K562 (cell line): ENCODE results near the gene FBXL13. TPM values are rescaled to one million over a fixed set of nuclear protein-coding genes. Genes with fewer than 3 reads are reported as not detected.

Experiments
- ATAC-seq: fragments of 200-7000 bp; cut with Tn5 transposase; 3 replicates; pipeline ENCODE4 v1.9.1; 2020; ENCODE audit warnings: moderate library complexity
- BruUV-seq: library from RNA; stranded (reverse); fragments of 400-500 nt; replicated peaks from 2 replicates; lab custom pipeline; 2021; lab: Mats Ljungman, UMichigan
- CTCF ChIA-PET: fragments of 300-600 bp; formaldehyde crosslinking; extraction: SDS; loops from one replicate; lab custom pipeline; 2021; ENCODE audit warnings: low intra/inter-chr PET ratio; lab: Yijun Ruan, JAX
- POLR2A ChIA-PET: fragments of 300-600, 350-650 bp; sonication (Branson Sonifier 250); formaldehyde crosslinking; extraction: SDS; loops from one replicate; lab custom pipeline; 2021; ENCODE audit warnings: antibody characterized with exemption, inconsistent platforms; lab: Yijun Ruan, JAX
- DNase-seq, 4 experiments: peaks; one replicate each; pipeline versions ENCODE4 v3.0.0 to v3.0.0-alpha.2; 2011 to 2018; ENCODE audit warnings: low spot score in 3 of 4, mixed read lengths in 3 of 4; ENCODE audit errors: extremely low read depth in 1 of 4
- FAIRE-seq: peaks from 2 replicates; lab custom pipeline; 2011; peaks lifted over from hg19 to GRCh38; lab: Jason Lieb, UNC
- H2AFZ ChIP-seq: 2 replicates; pipeline ENCODE4 v1.6.0; 2011; ENCODE audit warnings: low read depth, low read length, control low read depth, inconsistent platforms
- H3K27ac ChIP-seq: fragments of 200-600 bp; 3 replicates; pipeline ENCODE4 v1.8.0; 2011; ENCODE audit warnings: low read depth, mild to moderate bottlenecking, control low read depth, inconsistent platforms, low read length, moderate library complexity, mixed read lengths; ENCODE audit errors: extremely low read depth
- H3K27me3 ChIP-seq, 2 experiments: fragments of 300-600 bp in 1 of 2; 2 replicates in 1 of 2; 3 replicates in 1 of 2; pipeline versions ENCODE4 v1.6.0 to v1.8.0; 2011; ENCODE audit warnings: inconsistent platforms in 2 of 2, low read length in 2 of 2, mild to moderate bottlenecking in 1 of 2, mixed read lengths in 1 of 2, moderate library complexity in 1 of 2; ENCODE audit not compliant: control insufficient read depth in 2 of 2, insufficient read depth in 2 of 2
- H3K36me3 ChIP-seq: fragments of 300-600 bp; 3 replicates; pipeline ENCODE4 v1.8.0; 2011; ENCODE audit warnings: mild to moderate bottlenecking, low read length, inconsistent platforms; ENCODE audit not compliant: control insufficient read depth, insufficient read depth
- H3K4me1 ChIP-seq, 2 experiments: fragments of 200-600 bp in 1 of 2; replicated peaks in 1 of 2; 2 replicates in 1 of 2; 3 replicates in 1 of 2; pipeline versions ENCODE4 v1.5.1 to v1.8.0; 2011; ENCODE audit warnings: inconsistent platforms in 2 of 2, low read length in 2 of 2, mild to moderate bottlenecking in 1 of 2, mixed read lengths in 1 of 2, moderate library complexity in 1 of 2; ENCODE audit not compliant: control insufficient read depth in 2 of 2, insufficient read depth in 2 of 2
- H3K4me2 ChIP-seq: 2 replicates; pipeline ENCODE4 v1.6.1; 2011; ENCODE audit warnings: low read length, control low read depth, inconsistent platforms, mixed read lengths; ENCODE audit not compliant: insufficient read depth
- H3K4me3 ChIP-seq: fragments of 200-600 bp; sonication (generic), shearing (Covaris generic); 2 replicates; pipeline ENCODE4 v1.5.1; 2016; ENCODE audit warnings: control low read depth, inconsistent platforms
- H3K79me2 ChIP-seq: fragments of 200-600 bp; 3 replicates; pipeline ENCODE4 v1.8.0; 2011; ENCODE audit warnings: low read length, inconsistent platforms; ENCODE audit not compliant: control insufficient read depth, insufficient read depth
- H3K9ac ChIP-seq, 2 experiments: 2 replicates each; pipeline versions ENCODE4 v1.6.0 to v1.6.1; 2011; ENCODE audit warnings: low read depth in 2 of 2, low read length in 2 of 2, control low read depth in 1 of 2, inconsistent platforms in 1 of 2, mild to moderate bottlenecking in 1 of 2, mixed read lengths in 1 of 2; ENCODE audit not compliant: insufficient read depth in 1 of 2
- H3K9me1 ChIP-seq: one replicate; pipeline ENCODE4 v1.6.0; 2011; ENCODE audit warnings: inconsistent platforms, mild to moderate bottlenecking, low read length, moderate library complexity; ENCODE audit not compliant: control insufficient read depth, insufficient read depth
- H3K9me3 ChIP-seq: replicated peaks from 2 replicates; pipeline ENCODE4 v1.5.1; 2011; ENCODE audit warnings: low read depth, low read length, inconsistent platforms; ENCODE audit not compliant: control insufficient read depth, insufficient read depth
- H4K20me1 ChIP-seq: replicated peaks from 2 replicates; pipeline ENCODE4 v1.6.1; 2011; ENCODE audit warnings: low read length, inconsistent platforms, mixed read lengths; ENCODE audit not compliant: control insufficient read depth, insufficient read depth
- KLF6 ChIP-seq: fragments of 250-450 bp; sonication (Bioruptor Pico); IDR thresholded peaks from 2 replicates; pipeline ENCODE4 v1.4.0; 2020; ENCODE audit warnings: mild to moderate bottlenecking, moderate library complexity, borderline replicate concordance
- LEF1 ChIP-seq: fragments of 450-650 bp; IDR thresholded peaks from 2 replicates; pipeline ENCODE4 v1.6.1; 2016; ENCODE audit warnings: mild to moderate bottlenecking
- RBM14 ChIP-seq: fragments of 200-400 bp; formaldehyde crosslinking; IDR thresholded peaks from 2 replicates; pipeline ENCODE4 v1.6.1; 2018; ENCODE audit warnings: low read depth, mild to moderate bottlenecking, low read length, moderate library complexity, borderline replicate concordance; ENCODE audit not compliant: insufficient read depth
- RFX7 ChIP-seq: fragments of 250-450 bp; sonication (Bioruptor Pico); IDR thresholded peaks from 2 replicates; pipeline ENCODE4 v1.5.1; 2021; ENCODE audit warnings: mild to moderate bottlenecking
- ZFP1 ChIP-seq: fragments of 450-650 bp; formaldehyde crosslinking; IDR thresholded peaks from 2 replicates; pipeline ENCODE4 v1.4.0; 2020; ENCODE audit warnings: mild to moderate bottlenecking, mixed read lengths
- WGBS: fragments of 100-300 bp; shearing (Covaris generic); methylation state at CpG from one replicate; pipeline ENCODE4 v1.1.6; 2016; ENCODE audit warnings: low coverage, mixed read lengths; ENCODE audit not compliant: insufficient coverage; ENCODE audit errors: missing lambda C conversion rate; 5-methylcytosine and 5-hydroxymethylcytosine counted together
- in situ Hi-C: fragments of 300-500 bp; cut with MboI; formaldehyde crosslinking; loops from 4 replicates; pipeline ENCODE4 v1.15.0; 2018; ENCODE audit warnings: inconsistent platforms, mixed read lengths
- intact Hi-C: fragments of 100-400 bp; cut with micrococcal nuclease; formaldehyde crosslinking; loops from 2 replicates; pipeline ENCODE4 v1.14.2; 2022
- polyA plus RNA-seq, 8 experiments: library from polyadenylated mRNA; depleted of rRNA in 4 of 8; stranded (reverse) in 5 of 8; unstranded in 3 of 8; fragments of >200 nt; fragmentation: Nextera tagmentation in 2 of 8; fragmentation: Illumina TruSeq in 1 of 8; extraction: Ambion mirVana in 2 of 8; extraction: Trizol in 1 of 8; gene quantifications; 2 replicates each; pipeline versions ENCODE4 v1.2.1 to v1.2.3, GENCODE V29; 2011 to 2014; ENCODE audit warnings: inconsistent platforms in 1 of 8, missing spikeins in 1 of 8
- total RNA-seq, 7 experiments: library from RNA; depleted of rRNA in 6 of 7; stranded (reverse); fragments of >200 nt in 6 of 7; fragmentation: Illumina TruSeq in 2 of 7; extraction: Trizol in 2 of 7; gene quantifications; 2 replicates each; pipeline versions ENCODE4 v1.2.1 to v1.2.3, GENCODE V29; 2011 to 2021; ENCODE audit warnings: low replicate concordance in 1 of 7
- TF ChIP-seq, protein P1 (sequence below): IDR thresholded peaks from 2 replicates; pipeline ENCODE4 v1.6.1; 2011; ENCODE audit warnings: borderline replicate concordance, low read depth, mild to moderate bottlenecking, moderate library complexity, low read length; ENCODE audit not compliant: insufficient read depth, poor library complexity, severe bottlenecking

FBXL13 gene
- total and polyA plus RNA-seq, 9 of the 15 experiments (the other 6 are each of a cell fraction or from before 2014, with no cell fraction given) = 16.3 to 55.0 (median 25.4) TPM

DNA sequence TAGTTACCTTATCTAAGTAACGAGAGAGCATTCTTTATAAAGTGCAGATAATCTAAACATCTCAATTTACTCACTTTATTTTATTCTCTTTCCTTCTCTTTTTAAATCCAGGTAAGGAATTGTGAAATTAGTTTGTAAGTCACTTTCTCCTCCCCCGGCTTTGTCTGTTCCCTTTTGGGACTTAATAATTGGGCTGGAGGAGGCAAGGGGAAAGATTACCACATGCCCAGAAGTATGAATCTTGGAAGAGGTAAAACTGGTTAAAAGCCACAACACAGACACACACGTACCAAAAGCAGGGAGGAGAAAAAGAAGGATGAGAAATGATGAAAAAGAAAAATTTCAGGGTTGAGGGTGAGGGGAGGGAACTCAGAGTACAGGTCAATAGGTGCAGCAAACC, 225.1 kb downstream of the FBXL13 start:
- H3K9ac ChIP-seq = no peak overlapping the region
- WGBS = 75% methylated on average over 3 of the region's 3 CpGs
- H4K20me1 ChIP-seq = no peaks in the 10 kb centered on the region
- no peak overlapping the region for H3K4me2 ChIP-seq
- ChIA-PET POLR2A (no interaction called here), CTCF (no interaction called here)
- H3K9me3 ChIP-seq = no peaks in the 10 kb centered on the region
- H3K9me1 ChIP-seq = no peaks in the 10 kb centered on the region
- TF ChIP-seq LEF1 (no peak), RFX7 (no peak), ZFP1 (CRISPR knock-in tag) (no peak), RBM14 (no peak), KLF6 (CRISPR knock-in tag) (no peak)
- TF ChIP-seq, protein P1, sequence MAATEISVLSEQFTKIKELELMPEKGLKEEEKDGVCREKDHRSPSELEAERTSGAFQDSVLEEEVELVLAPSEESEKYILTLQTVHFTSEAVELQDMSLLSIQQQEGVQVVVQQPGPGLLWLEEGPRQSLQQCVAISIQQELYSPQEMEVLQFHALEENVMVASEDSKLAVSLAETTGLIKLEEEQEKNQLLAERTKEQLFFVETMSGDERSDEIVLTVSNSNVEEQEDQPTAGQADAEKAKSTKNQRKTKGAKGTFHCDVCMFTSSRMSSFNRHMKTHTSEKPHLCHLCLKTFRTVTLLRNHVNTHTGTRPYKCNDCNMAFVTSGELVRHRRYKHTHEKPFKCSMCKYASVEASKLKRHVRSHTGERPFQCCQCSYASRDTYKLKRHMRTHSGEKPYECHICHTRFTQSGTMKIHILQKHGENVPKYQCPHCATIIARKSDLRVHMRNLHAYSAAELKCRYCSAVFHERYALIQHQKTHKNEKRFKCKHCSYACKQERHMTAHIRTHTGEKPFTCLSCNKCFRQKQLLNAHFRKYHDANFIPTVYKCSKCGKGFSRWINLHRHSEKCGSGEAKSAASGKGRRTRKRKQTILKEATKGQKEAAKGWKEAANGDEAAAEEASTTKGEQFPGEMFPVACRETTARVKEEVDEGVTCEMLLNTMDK = no peak
- H3K4me1 ChIP-seq = no peaks in the 10 kb centered on the region
- peaks cover 16% of the 10 kb centered on the region; the same call in 2 of the 3 replicates for H3K36me3 ChIP-seq
- intact Hi-C loops (no loop called here), in situ Hi-C loops (no loop called here)
- H3K27ac ChIP-seq = no peak overlapping the region
- no TSS peak for BruUV-seq
- FAIRE-seq = peak; percentile 29
- H3K27me3 ChIP-seq = no peaks in the 10 kb centered on the region
- no peak for DNase-seq
- H3K4me3 ChIP-seq = no peak overlapping the region
- no peaks in the 10 kb centered on the region for H3K79me2 ChIP-seq
- no peak for ATAC-seq
- no peak overlapping the region for H2AFZ ChIP-seq
